ENCODE data around the gene FOXA1. TPM values are rescaled to one million over a fixed set of nuclear protein-coding genes. Genes with fewer than 3 reads are reported as not detected.

The FOXA1 gene
- total and polyA plus RNA-seq, 4 donors, result 8.0 to 37.5 (median 16.1) TPM

GRCh38 chr14:37584211-37585100, 10.6 kb downstream of the FOXA1 start:
- 28% methylated on average over 62 of the region's 62 CpGs for WGBS
- Histone ChIP-seq H3K4me1 (ENCODE audit: control insufficient read depth in 4 of 4, insufficient read depth in 4 of 4, low read length in 3 of 4) (peaks cover 0 to 6% (median 2%) of the 10 kb centered on the region in 4 donors), H3K27me3 (ENCODE audit: control insufficient read depth in 4 of 4, insufficient read depth in 4 of 4, low read length in 3 of 4) (no peaks in the 10 kb centered on the region), H3K4me3 (ENCODE audit: low read depth in 1 of 3, low read length in 3 of 3) (peak overlapping the region in 2 of 3 donors; percentile 72 to 77), H3K9me3 (ENCODE audit: control insufficient read depth in 4 of 4, low read length in 3 of 4) (no peaks in the 10 kb centered on the region), H3K36me3 (ENCODE audit: control insufficient read depth in 4 of 4, insufficient read depth in 3 of 4, low read depth in 1 of 4, low read length in 3 of 4) (no peaks in the 10 kb centered on the region), H3K27ac (ENCODE audit: low read depth in 1 of 2, low read length in 2 of 2) (peak overlapping the region; percentile 79 to 87), H3K9ac (ENCODE audit: low read depth in 1 of 2, low read length in 2 of 2) (no peak overlapping the region)
- no peak for DNase-seq (ENCODE audit: low spot score)
- TF ChIP-seq HNF4G (IDR thresholded peaks at IDR 0.05), result no peak
- TF ChIP-seq CTCF (IDR thresholded peaks at IDR 0.05; ENCODE audit: low read depth, low read length, missing input control), result no peak
- no peak for TF ChIP-seq YY1 (IDR thresholded peaks at IDR 0.05)
- TF ChIP-seq RAD21 (IDR thresholded peaks at IDR 0.05), result peak in 1 of 2 donors; percentile 18

GRCh38 chr14:37583358-37584210, 11.5 kb downstream of the FOXA1 start:
- 3% methylated on average over 67 of the region's 67 CpGs for WGBS
- Histone ChIP-seq H3K4me1 (ENCODE audit: control insufficient read depth in 4 of 4, insufficient read depth in 4 of 4, low read length in 3 of 4) (peaks cover 0 to 5% (median 2%) of the 10 kb centered on the region in 4 donors), H3K27me3 (ENCODE audit: control insufficient read depth in 4 of 4, insufficient read depth in 4 of 4, low read length in 3 of 4) (no peaks in the 10 kb centered on the region), H3K36me3 (ENCODE audit: control insufficient read depth in 4 of 4, insufficient read depth in 3 of 4, low read depth in 1 of 4, low read length in 3 of 4) (no peaks in the 10 kb centered on the region), H3K27ac (ENCODE audit: low read depth in 1 of 2, low read length in 2 of 2) (peak overlapping the region; percentile 79 to 87), H3K4me3 (ENCODE audit: low read depth in 1 of 3, low read length in 3 of 3) (peak overlapping the region; percentile 42 to 77 (median 72)), H3K9me3 (ENCODE audit: control insufficient read depth in 4 of 4, low read length in 3 of 4) (no peaks in the 10 kb centered on the region), H3K9ac (ENCODE audit: low read depth in 1 of 2, low read length in 2 of 2) (peak overlapping the region in 1 of 2 donors; percentile 27)
- DNase-seq (ENCODE audit: low spot score), result no peak
- TF ChIP-seq RXRA (IDR thresholded peaks at IDR 0.05) (peak; percentile 62 to 67), HNF4A (conservative IDR thresholded peaks at IDR 0.05) (peak in 1 of 2 donors; percentile 44), YY1 (IDR thresholded peaks at IDR 0.05) (peak; percentile 52), JUND (IDR thresholded peaks at IDR 0.05) (no peak)

- WGBS, result 89% methylated on average over 2 of the region's 2 CpGs
- Histone ChIP-seq H3K27ac (ENCODE audit: low read depth in 1 of 2, low read length in 2 of 2) (no peak overlapping the region), H3K4me3 (ENCODE audit: low read depth in 1 of 3, low read length in 3 of 3) (no peak overlapping the region), H3K27me3 (ENCODE audit: control insufficient read depth in 4 of 4, insufficient read depth in 4 of 4, low read length in 3 of 4) (no peaks in the 10 kb centered on the region), H3K36me3 (ENCODE audit: control insufficient read depth in 4 of 4, insufficient read depth in 3 of 4, low read depth in 1 of 4, low read length in 3 of 4) (no peaks in the 10 kb centered on the region), H3K9me3 (ENCODE audit: control insufficient read depth in 4 of 4, low read length in 3 of 4) (no peaks in the 10 kb centered on the region), H3K9ac (ENCODE audit: low read depth in 1 of 2, low read length in 2 of 2) (no peak overlapping the region), H3K4me1 (ENCODE audit: control insufficient read depth in 4 of 4, insufficient read depth in 4 of 4, low read length in 3 of 4) (peaks cover 0 to 4% (median 2%) of the 10 kb centered on the region in 4 donors)
- TF ChIP-seq ATF3 (IDR thresholded peaks at IDR 0.05), result no peak
- no peak for TF ChIP-seq HNF4A (conservative IDR thresholded peaks at IDR 0.05)
- TF ChIP-seq NR2F2 (IDR thresholded peaks at IDR 0.05), result no peak
- TF ChIP-seq HNF4G (IDR thresholded peaks at IDR 0.05), result no peak
- DNase-seq (ENCODE audit: low spot score), result no peak
Observed at GRCh38 chr14:37580146-37580545, 14.9 kb downstream of the FOXA1 start.

All from liver (tissue), 9 donors.